IMR-90 (cell line): Measurements from ENCODE around the gene CATSPERZ. TPM values are rescaled to one million over a fixed set of nuclear protein-coding genes. Genes with fewer than 3 reads are reported as not detected.

ENCODE experiments used
- ATAC-seq: fragments of 200-7000 bp; cut with Tn5 transposase; 2 replicates; pipeline ENCODE4 v1.9.1; 2020; ENCODE audit warnings: low read depth, mild to moderate bottlenecking, moderate library complexity
- BruUV-seq: library from RNA; stranded (reverse); fragments of 400-500 nt; replicated peaks from 2 replicates; lab custom pipeline; 2021; lab: Mats Ljungman, UMichigan
- CTCF ChIA-PET: fragments of 300-600 bp; formaldehyde crosslinking; extraction: SDS; loops from one replicate; lab custom pipeline; 2021; ENCODE audit warnings: antibody characterized with exemption; lab: Yijun Ruan, JAX
- POLR2A ChIA-PET: fragments of 300-600 bp; sonication (Branson Sonifier 250); formaldehyde crosslinking; loops from one replicate; lab custom pipeline; 2022; ENCODE audit warnings: antibody characterized with exemption; ENCODE audit not compliant: unreplicated experiment; lab: Charles Lee
- DNase-seq: peaks from one replicate; pipeline ENCODE4 v3.0.0; 2013
- H2AFZ ChIP-seq: replicated peaks from 2 replicates; pipeline ENCODE3; 2013; ENCODE audit warnings: low read length, mild to moderate bottlenecking; ENCODE audit not compliant: poor library complexity
- H2AK5ac ChIP-seq: 2 replicates; pipeline ENCODE4 v1.6.1; 2013; ENCODE audit warnings: low read depth, low read length, inconsistent platforms
- H2AK9ac ChIP-seq: replicated peaks from 2 replicates; pipeline ENCODE3; 2013; ENCODE audit warnings: mild to moderate bottlenecking, low read depth, low read length, moderate library complexity; ENCODE audit not compliant: poor library complexity
- H2BK120ac ChIP-seq: 2 replicates; pipeline ENCODE4 v1.6.1; 2013; ENCODE audit warnings: low read depth, low read length, inconsistent platforms
- H2BK15ac ChIP-seq: 3 replicates; pipeline ENCODE4 v1.6.1; 2013; ENCODE audit warnings: low read depth, low read length, inconsistent platforms
- H2BK20ac ChIP-seq: 2 replicates; pipeline ENCODE4 v1.6.1; 2013; ENCODE audit warnings: low read depth, mild to moderate bottlenecking, inconsistent platforms, low read length, moderate library complexity
- H2BK5ac ChIP-seq: 2 replicates; pipeline ENCODE4 v1.6.1; 2013; ENCODE audit warnings: mild to moderate bottlenecking, low read depth, low read length, inconsistent platforms; ENCODE audit not compliant: poor library complexity, severe bottlenecking
- H3K14ac ChIP-seq: replicated peaks from 2 replicates; pipeline ENCODE4 v1.6.1; 2013; ENCODE audit warnings: low read depth, low read length, inconsistent platforms
- H3K18ac ChIP-seq: 2 replicates; pipeline ENCODE4 v1.6.1; 2013; ENCODE audit warnings: low read depth, low read length, control low read depth
- H3K23ac ChIP-seq: 2 replicates; pipeline ENCODE4 v1.6.1; 2013; ENCODE audit warnings: low read depth, low read length, inconsistent platforms
- H3K27ac ChIP-seq: 2 replicates; pipeline ENCODE4 v1.5.1; 2013; ENCODE audit warnings: mild to moderate bottlenecking, control low read depth, low read length; ENCODE audit not compliant: insufficient read depth
- H3K27me3 ChIP-seq: 2 replicates; pipeline ENCODE4 v1.6.1; 2013; ENCODE audit warnings: low read length; ENCODE audit not compliant: control insufficient read depth, insufficient read depth
- H3K36me3 ChIP-seq: 2 replicates; pipeline ENCODE4 v1.6.1; 2013; ENCODE audit warnings: low read length, mixed read lengths; ENCODE audit not compliant: control insufficient read depth, insufficient read depth
- H3K4ac ChIP-seq: 2 replicates; pipeline ENCODE4 v1.6.1; 2013; ENCODE audit warnings: low read depth, low read length, inconsistent platforms
- H3K4me1 ChIP-seq: 2 replicates; pipeline ENCODE4 v1.6.1; 2013; ENCODE audit warnings: low read length, mixed read lengths; ENCODE audit not compliant: control insufficient read depth, insufficient read depth
- H3K4me2 ChIP-seq: 2 replicates; pipeline ENCODE4 v1.6.1; 2013; ENCODE audit warnings: low read depth, mild to moderate bottlenecking, control low read depth, low read length, moderate library complexity
- H3K4me3 ChIP-seq: 2 replicates; pipeline ENCODE4 v1.5.1; 2013; ENCODE audit warnings: low read depth, mild to moderate bottlenecking, control low read depth, low read length, moderate library complexity; ENCODE audit not compliant: insufficient read depth
- H3K56ac ChIP-seq: 2 replicates; pipeline ENCODE4 v1.6.1; 2013; ENCODE audit warnings: low read length, inconsistent platforms; ENCODE audit not compliant: insufficient read depth; ENCODE audit errors: extremely low read depth
- H3K79me1 ChIP-seq, 2 experiments: 2 replicates each; pipeline ENCODE4 v1.6.1; 2013; ENCODE audit warnings: low read length in 2 of 2, inconsistent platforms in 1 of 2, low read depth in 1 of 2
- H3K9ac ChIP-seq: 2 replicates; pipeline ENCODE4 v1.6.1; 2013; ENCODE audit warnings: low read depth, low read length, control low read depth
- H3K9me1 ChIP-seq: 2 replicates; pipeline ENCODE4 v1.6.1; 2013; ENCODE audit warnings: low read length, inconsistent platforms; ENCODE audit not compliant: insufficient read depth
- H3K9me3 ChIP-seq: 2 replicates; pipeline ENCODE4 v1.6.1; 2013; ENCODE audit warnings: low read length; ENCODE audit not compliant: control insufficient read depth, insufficient read depth
- H4K20me1 ChIP-seq: 2 replicates; pipeline ENCODE4 v1.6.1; 2013; ENCODE audit warnings: low read length, inconsistent platforms; ENCODE audit not compliant: insufficient read depth
- H4K5ac ChIP-seq: 2 replicates; pipeline ENCODE4 v1.6.1; 2013; ENCODE audit warnings: mild to moderate bottlenecking, low read depth, low read length, control low read depth
- H4K8ac ChIP-seq, 2 experiments: 2 replicates each; pipeline ENCODE4 v1.6.1; 2013; ENCODE audit warnings: low read depth in 2 of 2, low read length in 2 of 2, control low read depth in 1 of 2, inconsistent platforms in 1 of 2
- H4K91ac ChIP-seq: 2 replicates; pipeline ENCODE4 v1.6.1; 2013; ENCODE audit warnings: low read depth, low read length, inconsistent platforms; ENCODE audit not compliant: insufficient read depth
- CEBPB ChIP-seq: IDR thresholded peaks from 2 replicates; pipeline ENCODE4 v1.6.1; 2012; ENCODE audit warnings: low read depth, low read length, improper control_type of control experiment
- CHD1 ChIP-seq: IDR thresholded peaks from 2 replicates; pipeline ENCODE4 v1.6.1; 2012; ENCODE audit warnings: low read depth, low read length, improper control_type of control experiment
- FOS ChIP-seq: fragments of 150-350 bp; IDR thresholded peaks from 2 replicates; pipeline ENCODE4 v1.6.1; 2016; ENCODE audit warnings: low read depth, low read length
- MAFK ChIP-seq: IDR thresholded peaks from 2 replicates; pipeline ENCODE4 v1.6.1; 2012; ENCODE audit warnings: low read depth, low read length, improper control_type of control experiment
- MAZ ChIP-seq: IDR thresholded peaks from 2 replicates; pipeline ENCODE4 v1.6.1; 2012; ENCODE audit warnings: low read depth, mild to moderate bottlenecking, low read length, improper control_type of control experiment, moderate library complexity, borderline replicate concordance
- MXI1 ChIP-seq: IDR thresholded peaks from 2 replicates; pipeline ENCODE4 v1.6.1; 2012; ENCODE audit warnings: low read depth, mild to moderate bottlenecking, low read length, moderate library complexity, borderline replicate concordance
- NFE2L2 ChIP-seq: fragments of 150-350 bp; IDR thresholded peaks from 2 replicates; pipeline ENCODE4 v1.6.1; 2016; ENCODE audit warnings: low read depth, mild to moderate bottlenecking, low read length
- POLR2A ChIP-seq: IDR thresholded peaks from 2 replicates; pipeline ENCODE4 v1.6.1; 2012; ENCODE audit warnings: mild to moderate bottlenecking, low read depth, low read length
- RCOR1 ChIP-seq: IDR thresholded peaks from 2 replicates; pipeline ENCODE4 v1.6.1; 2012; ENCODE audit warnings: mild to moderate bottlenecking, low read length, improper control_type of control experiment; ENCODE audit not compliant: insufficient replicate concordance
- RFX5 ChIP-seq: IDR thresholded peaks from 2 replicates; pipeline ENCODE4 v1.8.0; 2012; ENCODE audit warnings: low read depth, mild to moderate bottlenecking, low read length, moderate library complexity
- SMC3 ChIP-seq: fragments of 150-350 bp; IDR thresholded peaks from 2 replicates; pipeline ENCODE4 v1.6.1; 2016; ENCODE audit warnings: low read depth, mild to moderate bottlenecking, antibody characterized with exemption, low read length, moderate library complexity
- USF2 ChIP-seq: fragments of 150-350 bp; IDR thresholded peaks from 2 replicates; pipeline ENCODE4 v1.6.1; 2017; ENCODE audit warnings: mild to moderate bottlenecking, antibody characterized with exemption, low read length, low read depth
- WGBS, 2 experiments: methylation state at CpG; one replicate each; pipeline versions ENCODE4 v1.1.5 to v1.1.7; 2013; ENCODE audit warnings: missing lambda C conversion rate in 2 of 2; ENCODE audit not compliant: insufficient read length in 1 of 2; ENCODE audit errors: extremely low coverage in 2 of 2; 5-methylcytosine and 5-hydroxymethylcytosine counted together
- dilution Hi-C: fragments of 300-500 bp; cut with HindIII; formaldehyde crosslinking; loops from one replicate; pipeline ENCODE4 v1.14.3; 2018; ENCODE audit warnings: low sequenced_read_pairs; ENCODE audit not compliant: unreplicated experiment
- in situ Hi-C: fragments of 300-500 bp; cut with MboI; formaldehyde crosslinking; loops from 3 replicates; pipeline ENCODE4 v1.14.3; 2019; ENCODE audit warnings: low sequenced_read_pairs, inconsistent platforms, mixed read lengths
- intact Hi-C: fragments of 100-400 bp; cut with micrococcal nuclease; formaldehyde crosslinking; loops from 2 replicates; pipeline ENCODE4 v1.10.0; 2022
- polyA plus RNA-seq, 3 experiments: library from polyadenylated mRNA; depleted of rRNA; stranded (reverse); fragments of >200 nt; gene quantifications; 2 replicates each; pipeline ENCODE4 v1.2.3, GENCODE V29; 2012; ENCODE audit warnings: low replicate concordance in 1 of 3
- total RNA-seq: library from RNA; depleted of rRNA; stranded (reverse); fragments of >200 nt; gene quantifications from 2 replicates; pipeline ENCODE4 v1.2.3, GENCODE V29; 2012
- TF ChIP-seq, protein P1 (sequence below): conservative IDR thresholded peaks from 2 replicates; pipeline ENCODE4 v1.5.1; 2012; ENCODE audit warnings: mild to moderate bottlenecking, low read depth, low read length, improper control_type of control experiment

CATSPERZ gene
- total and polyA plus RNA-seq, 2 of the 4 experiments (the other 2 are of a cell fraction): not detected

DNA sequence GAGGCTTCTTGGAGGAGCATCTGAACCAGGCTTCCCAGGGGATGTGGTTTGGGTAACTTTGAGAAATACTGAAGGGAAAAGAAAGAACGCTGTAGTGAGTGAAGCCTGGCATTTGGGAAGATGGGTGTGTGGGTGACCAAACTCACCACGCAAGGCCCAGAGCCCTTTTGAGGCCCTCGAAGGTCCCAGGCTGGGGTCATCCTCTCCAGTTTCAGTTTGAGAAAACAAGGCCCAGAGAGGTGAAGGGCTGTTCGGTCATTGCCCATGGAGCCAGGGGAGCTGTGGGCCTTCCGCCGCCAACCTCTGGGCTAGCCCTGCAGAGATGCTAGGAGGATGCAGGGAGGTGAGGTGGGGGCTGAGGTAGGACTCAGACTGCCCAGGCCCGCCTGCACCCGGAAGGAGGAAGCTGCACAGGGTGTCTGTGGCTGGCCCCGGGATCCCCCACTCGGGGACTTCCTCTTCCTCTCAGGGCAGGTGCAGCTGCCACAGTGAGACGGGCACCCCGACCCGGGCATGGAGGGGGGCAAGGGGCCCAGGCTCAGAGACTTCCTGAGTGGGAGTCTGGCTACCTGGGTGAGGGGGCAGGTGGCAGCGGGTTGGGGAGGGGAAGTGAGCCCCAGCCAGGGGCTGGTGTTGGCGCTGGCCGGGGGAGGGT, 39.7 kb downstream of the CATSPERZ start, which contains the start of gene CCDC88B:
Gene CCDC88B (plus strand): TSS at position 451 of the 655 bp plus-strand sequence. CDS start 63 bp downstream, at position 514.
- no TSS peak for BruUV-seq

More for the DNA sequence above, 39.7 kb downstream of the CATSPERZ start, which contains the start of gene CCDC88B:
- Histone ChIP-seq H2AK5ac (no peak within 1 kb of the TSS), H2BK120ac (no peak within 1 kb of the TSS), H3K79me1 (no peaks in the 10 kb centered on the region), H4K8ac (no peak within 1 kb of the TSS), H3K18ac (no peak within 1 kb of the TSS), H2BK20ac (no peak within 1 kb of the TSS), H3K4me2 (no peak within 1 kb of the TSS), H4K20me1 (0 out of 2 replicates have a peak, but pooled peaks cover 3% of the 10 kb centered on the region), H3K9me1 (peaks cover 3% of the 10 kb centered on the region; the same call in 1 of the 2 replicates), H3K36me3 (no peaks in the 10 kb centered on the region), H2BK5ac (no peak within 1 kb of the TSS), H3K9me3 (no peaks in the 10 kb centered on the region), H2AFZ (peak within 1 kb of the TSS; percentile 63), H3K27me3 (peaks cover 9% of the 10 kb centered on the region; the same call in 1 of the 2 replicates), H3K9ac (no peak within 1 kb of the TSS), H3K4me1 (peaks cover 6% of the 10 kb centered on the region), H3K27ac (no peak within 1 kb of the TSS), H4K91ac (no peak within 1 kb of the TSS), H2AK9ac (no peak within 1 kb of the TSS), H3K14ac (no peak within 1 kb of the TSS), H3K4me3 (no peak within 1 kb of the TSS), H3K56ac (no peak within 1 kb of the TSS), H3K23ac (no peak within 1 kb of the TSS), H3K4ac (no peak within 1 kb of the TSS; the same call in 1 of the 2 replicates), H2BK15ac (no peak within 1 kb of the TSS), H4K5ac (no peak within 1 kb of the TSS)
- in situ Hi-C loops (no loop called here), dilution Hi-C loops (no loop called here), intact Hi-C loops (no loop called here)
- 84% methylated on average over 5 of the region's 16 CpGs; no CpG with 5 or more reads in 1 of the 2 experiments for WGBS, 2 experiments
- no peak for ATAC-seq
- ChIA-PET CTCF (no interaction called here), POLR2A (no interaction called here)
- DNase-seq: no peak
- no peak for TF ChIP-seq MAZ
- TF ChIP-seq POLR2A: no peak
- TF ChIP-seq RFX5: no peak
- no peak for TF ChIP-seq MXI1
- no peak for TF ChIP-seq SMC3
- TF ChIP-seq, protein P1, sequence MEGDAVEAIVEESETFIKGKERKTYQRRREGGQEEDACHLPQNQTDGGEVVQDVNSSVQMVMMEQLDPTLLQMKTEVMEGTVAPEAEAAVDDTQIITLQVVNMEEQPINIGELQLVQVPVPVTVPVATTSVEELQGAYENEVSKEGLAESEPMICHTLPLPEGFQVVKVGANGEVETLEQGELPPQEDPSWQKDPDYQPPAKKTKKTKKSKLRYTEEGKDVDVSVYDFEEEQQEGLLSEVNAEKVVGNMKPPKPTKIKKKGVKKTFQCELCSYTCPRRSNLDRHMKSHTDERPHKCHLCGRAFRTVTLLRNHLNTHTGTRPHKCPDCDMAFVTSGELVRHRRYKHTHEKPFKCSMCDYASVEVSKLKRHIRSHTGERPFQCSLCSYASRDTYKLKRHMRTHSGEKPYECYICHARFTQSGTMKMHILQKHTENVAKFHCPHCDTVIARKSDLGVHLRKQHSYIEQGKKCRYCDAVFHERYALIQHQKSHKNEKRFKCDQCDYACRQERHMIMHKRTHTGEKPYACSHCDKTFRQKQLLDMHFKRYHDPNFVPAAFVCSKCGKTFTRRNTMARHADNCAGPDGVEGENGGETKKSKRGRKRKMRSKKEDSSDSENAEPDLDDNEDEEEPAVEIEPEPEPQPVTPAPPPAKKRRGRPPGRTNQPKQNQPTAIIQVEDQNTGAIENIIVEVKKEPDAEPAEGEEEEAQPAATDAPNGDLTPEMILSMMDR: no peak
- no peak for TF ChIP-seq MAFK
- no peak for TF ChIP-seq FOS
- TF ChIP-seq CEBPB: no peak
- TF ChIP-seq CHD1: no peak
- TF ChIP-seq NFE2L2: no peak
- TF ChIP-seq RCOR1: no peak
- TF ChIP-seq USF2: no peak
